GM10847 (cell line): Measurements from ENCODE around the gene PHACTR1.

ENCODE experiments used
- POLR2A ChIP-seq: IDR thresholded peaks from 2 replicates; pipeline ENCODE4 v1.6.1; 2011; ENCODE audit not compliant: insufficient read length; ENCODE audit errors: extremely low read depth

Gene PHACTR1

GRCh38 chr6:13184547-13184946, 468.0 kb downstream of the PHACTR1 start:
- TF ChIP-seq POLR2A = no peak

GRCh38 chr6:13186861-13187260, 470.3 kb downstream of the PHACTR1 start:
- TF ChIP-seq POLR2A = no peak

GRCh38 chr6:13187692-13188091, 471.1 kb downstream of the PHACTR1 start:
- no peak for TF ChIP-seq POLR2A

- TF ChIP-seq POLR2A = no peak
Measured at GRCh38 chr6:13188306-13188705, 471.7 kb downstream of the PHACTR1 start.

GRCh38 chr6:13189710-13190109, 473.1 kb downstream of the PHACTR1 start:
- no peak for TF ChIP-seq POLR2A

- TF ChIP-seq POLR2A = no peak
Measured at GRCh38 chr6:13190376-13190775, 473.8 kb downstream of the PHACTR1 start.

GRCh38 chr6:13191461-13191860, 474.9 kb downstream of the PHACTR1 start:
- no peak for TF ChIP-seq POLR2A

- no peak for TF ChIP-seq POLR2A
Measured at GRCh38 chr6:13194852-13195251, 478.3 kb downstream of the PHACTR1 start.

GRCh38 chr6:13195803-13196202, 479.2 kb downstream of the PHACTR1 start:
- TF ChIP-seq POLR2A = no peak

- TF ChIP-seq POLR2A = no peak
Measured at GRCh38 chr6:13198168-13198567, 481.6 kb downstream of the PHACTR1 start.

GRCh38 chr6:13201336-13201735, 484.8 kb downstream of the PHACTR1 start:
- TF ChIP-seq POLR2A = no peak

GRCh38 chr6:13203145-13203544, 486.6 kb downstream of the PHACTR1 start:
- no peak for TF ChIP-seq POLR2A

- no peak for TF ChIP-seq POLR2A
Measured at GRCh38 chr6:13205106-13205505, 488.5 kb downstream of the PHACTR1 start.

GRCh38 chr6:13212096-13212495, 495.5 kb downstream of the PHACTR1 start:
- TF ChIP-seq POLR2A = no peak

- no peak for TF ChIP-seq POLR2A
Measured at GRCh38 chr6:13212538-13212937, 496.0 kb downstream of the PHACTR1 start.

- no peak for TF ChIP-seq POLR2A
Measured at GRCh38 chr6:13215390-13215789, 498.8 kb downstream of the PHACTR1 start.

GRCh38 chr6:13216236-13217014, 499.9 kb downstream of the PHACTR1 start:
- no peak for TF ChIP-seq POLR2A
